HG03442 (cell line): Measurements from ENCODE around the gene PNKP.

Experiments used
- ATAC-seq: cut with Tn5 transposase; IDR thresholded peaks from one replicate; pipeline ENCODE4 v1.9.1; 2021; ENCODE audit warnings: mild to moderate bottlenecking, moderate library complexity; ENCODE audit not compliant: unreplicated experiment

The PNKP gene

DNA sequence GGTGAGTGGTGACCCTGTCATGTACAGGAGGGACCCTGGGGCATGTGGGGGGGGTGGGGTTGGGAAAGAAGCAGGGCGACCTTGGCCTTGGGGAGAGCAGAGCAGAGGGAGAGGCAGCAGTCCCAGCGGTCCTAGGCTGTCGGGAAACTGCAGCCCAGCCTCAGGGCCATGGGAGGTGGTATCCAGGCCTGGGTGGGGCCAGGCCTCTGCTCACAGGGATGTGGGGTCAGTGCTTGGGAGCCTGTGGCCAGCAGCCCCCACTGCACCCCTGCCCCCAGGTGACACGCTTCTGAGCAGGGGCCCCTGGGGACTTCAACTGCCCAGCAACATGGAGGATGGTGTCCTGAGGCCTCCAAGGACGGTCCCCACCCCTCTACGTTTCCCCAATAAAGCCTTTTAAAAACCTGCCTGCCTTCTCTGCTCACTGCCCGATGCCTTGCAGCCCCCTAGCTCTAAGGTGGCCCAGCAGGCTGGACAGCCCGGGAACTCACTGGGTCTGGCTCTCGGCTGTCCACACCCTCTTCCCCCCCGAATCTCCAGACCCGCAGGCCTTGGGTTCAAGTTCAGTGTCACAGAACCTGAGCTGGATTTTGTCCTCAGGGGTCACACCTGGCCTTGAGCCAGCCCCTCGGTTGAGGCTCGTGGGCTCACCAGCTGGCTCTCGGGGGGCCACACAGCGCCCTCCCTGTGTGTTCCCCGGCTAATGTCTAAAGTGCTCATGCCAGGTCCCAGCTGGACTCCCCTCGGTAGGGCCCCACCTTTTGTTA is 6.9 kb downstream of the PNKP start:
- ATAC-seq, result no peak

DNA sequence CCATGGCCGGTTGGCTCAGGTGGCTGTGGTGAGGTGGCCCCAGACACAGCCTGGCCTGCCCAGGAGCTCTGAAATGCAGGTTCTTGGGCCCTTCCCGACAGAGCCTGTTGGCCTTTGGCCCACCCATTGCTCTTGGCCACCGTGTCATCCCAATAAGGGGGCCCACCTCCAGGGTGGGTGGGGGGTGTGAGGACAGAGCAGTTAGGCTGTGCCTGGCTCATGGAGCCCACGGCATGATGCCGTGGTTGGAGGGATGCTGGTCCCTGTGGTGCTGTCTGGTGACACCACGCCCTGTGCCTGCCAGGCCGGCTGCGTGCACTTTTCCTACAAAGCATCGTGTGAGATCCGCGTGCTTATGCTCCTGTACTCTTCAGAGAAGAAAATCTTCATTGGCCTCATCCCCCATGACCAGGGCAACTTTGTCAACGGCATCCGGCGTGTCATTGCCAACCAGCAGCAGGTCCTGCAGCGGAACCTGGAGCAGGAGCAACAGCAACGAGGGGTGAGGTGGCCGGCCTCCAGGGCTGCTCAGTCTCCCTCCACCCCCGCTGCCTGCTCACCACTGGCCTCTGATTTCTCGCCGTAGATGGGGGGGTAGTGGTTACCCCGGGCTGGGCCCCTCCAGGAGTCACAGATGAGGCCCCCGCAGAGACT is 7.6 kb downstream of the PNKP start:
- ATAC-seq, result no peak

DNA sequence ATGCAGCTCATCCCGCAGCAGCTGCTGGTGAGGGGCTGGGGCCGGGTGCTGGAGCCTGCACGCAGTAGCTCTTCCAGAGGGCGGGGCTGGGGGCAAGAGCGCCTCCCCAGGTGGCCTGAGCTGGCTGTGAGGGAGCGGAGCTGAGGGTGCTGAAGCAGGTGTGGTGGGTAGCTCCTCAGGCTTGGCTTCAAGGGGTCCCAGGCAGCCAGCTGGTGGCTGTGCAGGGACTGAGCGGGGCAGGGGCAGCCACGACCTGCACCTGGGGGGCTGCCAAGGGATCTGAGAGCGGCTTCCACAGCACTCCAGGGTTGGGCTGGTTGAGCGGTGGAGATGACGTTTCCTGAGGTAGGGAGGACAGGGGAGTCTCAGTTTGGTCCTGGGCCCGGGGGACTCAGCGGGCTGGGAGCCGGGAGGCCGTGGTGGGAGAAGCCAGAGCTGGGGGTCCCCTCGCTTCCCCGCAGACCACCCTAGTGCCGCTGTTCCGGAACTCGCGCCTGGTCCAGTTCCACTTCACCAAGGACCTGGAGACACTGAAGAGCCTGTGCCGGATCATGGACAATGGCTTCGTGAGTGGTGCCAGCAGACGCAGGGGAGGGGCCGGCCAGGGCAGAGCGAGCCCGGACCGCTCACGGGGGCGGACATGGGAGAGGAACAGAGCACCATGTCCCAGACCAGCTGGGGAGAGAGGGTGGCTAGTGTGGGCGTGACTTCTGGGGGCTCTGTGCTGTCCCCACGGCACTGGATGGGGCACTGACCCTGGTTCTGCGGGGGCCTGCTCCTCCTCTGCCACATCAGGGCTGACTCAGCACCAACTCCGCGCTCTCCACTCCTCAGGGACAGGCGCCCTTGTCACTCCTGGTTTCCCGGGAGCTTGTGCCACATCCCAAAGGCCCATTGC is 9.0 kb downstream of the PNKP start:
- no peak for ATAC-seq

DNA sequence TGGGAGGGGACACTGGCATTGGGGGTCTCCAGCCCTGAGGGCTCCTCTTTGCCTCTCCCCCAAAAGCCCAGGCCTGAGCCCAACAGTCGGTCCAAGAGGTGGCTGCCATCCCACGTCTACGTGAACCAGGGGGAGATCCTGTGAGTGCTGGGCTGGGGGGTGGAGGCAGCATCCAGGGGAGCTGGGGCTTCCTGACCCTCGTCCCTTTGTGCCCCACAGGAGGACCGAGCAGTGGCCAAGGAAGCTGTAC is 9.6 kb downstream of the PNKP start:
- ATAC-seq, result no peak

DNA sequence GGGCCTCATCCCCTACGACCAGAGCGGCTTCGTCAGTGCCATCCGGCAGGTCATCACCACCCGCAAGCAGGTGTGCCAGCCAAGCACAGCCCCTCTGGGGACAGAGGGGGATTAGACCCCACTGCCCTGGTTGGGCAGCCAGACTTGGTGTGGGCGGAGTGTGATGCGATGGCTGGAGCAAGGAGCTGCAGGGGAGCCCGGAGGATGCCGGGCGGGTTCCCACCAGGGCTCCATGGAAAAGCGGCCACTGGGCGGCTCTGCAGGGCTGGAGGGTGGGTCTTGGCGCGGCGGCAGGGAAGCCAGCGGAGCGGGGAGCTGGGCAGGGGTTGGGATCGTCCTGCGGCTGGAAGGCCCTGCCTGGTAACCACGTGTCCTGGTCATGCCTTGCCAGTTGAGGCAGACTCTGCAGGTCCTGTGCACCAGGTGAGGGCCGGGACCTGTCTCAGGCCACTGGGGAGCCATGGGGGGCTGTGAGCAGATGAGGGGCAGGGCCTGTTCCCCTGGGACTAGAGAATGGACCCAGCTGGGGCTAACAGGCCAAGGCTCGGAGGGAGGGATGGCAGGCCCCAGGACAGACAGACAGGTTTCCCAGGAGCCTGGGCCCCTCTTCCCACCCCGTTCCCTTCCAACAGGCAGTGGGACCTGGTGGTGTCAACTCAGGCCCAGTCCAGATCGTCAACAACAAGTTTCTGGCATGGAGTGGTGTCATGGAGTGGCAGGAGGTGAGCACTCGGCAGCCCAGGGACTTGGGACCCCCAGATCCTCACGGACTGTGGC is 10.1 kb downstream of the PNKP start:
- ATAC-seq, result no peak

DNA sequence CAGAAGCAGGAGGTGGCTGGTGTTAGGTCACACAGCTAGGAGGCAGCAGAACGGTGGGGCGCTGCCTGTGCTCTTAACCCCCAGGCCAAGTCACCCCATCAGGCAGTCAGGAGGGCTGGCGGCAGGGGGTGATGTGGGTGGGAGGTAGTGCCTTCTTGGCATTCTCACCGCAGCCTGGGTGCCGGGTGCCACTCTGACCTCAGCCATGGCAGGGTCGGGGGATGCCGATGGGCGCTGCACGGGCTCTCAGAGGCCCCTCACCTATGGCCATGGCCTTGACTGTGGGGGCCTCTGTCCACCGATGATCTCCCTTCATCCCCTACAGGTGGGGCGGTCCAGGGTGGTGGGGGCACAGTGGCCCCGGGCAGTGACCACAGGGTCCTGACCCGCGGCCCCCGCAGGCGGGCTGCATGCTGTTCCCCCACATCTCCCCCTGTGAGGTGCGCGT is 10.8 kb downstream of the PNKP start:
- ATAC-seq, result no peak

DNA sequence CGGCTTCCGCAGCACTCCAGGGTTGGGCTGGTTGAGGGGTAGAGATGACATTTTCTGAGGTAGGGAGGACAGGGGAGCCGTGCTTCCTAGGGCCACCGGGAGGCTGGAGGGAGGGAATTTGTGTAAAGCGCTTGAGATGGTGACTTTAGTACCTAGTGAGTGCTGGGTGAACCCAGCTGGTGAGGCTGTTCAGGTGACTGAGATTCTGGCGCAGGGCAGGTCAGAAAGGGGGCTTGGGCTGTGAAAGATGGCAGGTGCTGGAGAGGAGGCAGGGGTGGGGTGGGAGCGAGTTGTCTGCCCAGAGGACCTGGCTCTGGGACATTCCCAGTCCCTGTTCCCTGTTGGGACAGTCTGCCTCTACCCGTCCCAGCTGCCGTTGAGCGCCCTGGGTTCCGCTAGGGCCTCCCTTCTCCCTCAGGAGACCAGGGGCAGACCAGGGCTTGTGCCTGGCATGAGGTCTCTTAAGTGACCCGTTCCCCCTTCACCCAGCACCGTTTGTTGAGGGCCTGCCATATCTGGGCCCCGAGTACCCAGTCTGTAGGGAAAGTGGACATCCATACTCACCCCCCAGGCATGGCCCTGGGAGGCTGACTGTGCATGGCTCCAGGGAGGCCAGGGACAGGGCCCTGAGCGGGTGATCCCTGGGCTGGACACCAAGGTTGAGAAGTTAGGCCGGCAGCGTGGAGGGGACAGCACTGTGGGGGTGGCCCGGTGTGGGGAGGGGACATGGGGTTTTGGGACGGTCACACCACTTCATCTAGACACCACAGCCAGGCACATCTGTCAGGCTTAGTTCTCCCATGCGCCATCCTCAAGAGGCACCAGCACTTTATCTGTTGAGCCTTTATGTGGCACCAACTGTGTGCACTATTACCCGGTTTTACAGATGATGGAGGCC is 11.5 kb downstream of the PNKP start:
- ATAC-seq, result no peak

DNA sequence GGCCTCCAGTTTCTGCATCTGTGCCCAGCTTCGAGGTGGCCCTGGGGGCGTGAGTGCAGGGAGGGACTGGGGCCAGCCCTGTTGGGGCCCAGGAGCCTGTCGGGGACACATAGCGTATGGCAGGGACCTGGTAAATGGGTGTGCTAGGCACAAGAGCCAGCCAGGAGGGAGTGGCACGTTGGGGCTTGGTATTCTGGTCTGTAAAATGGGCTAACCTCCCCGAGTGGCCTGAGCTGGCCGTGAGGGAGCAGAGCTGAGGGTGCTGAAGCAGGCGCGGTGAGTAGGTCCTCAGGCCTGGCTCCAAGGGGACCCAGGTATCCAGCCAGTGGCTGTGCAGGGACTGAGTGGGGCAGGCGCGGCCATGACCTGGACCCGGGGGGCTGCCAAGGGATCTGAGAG is 12.1 kb downstream of the PNKP start:
- no peak for ATAC-seq

DNA sequence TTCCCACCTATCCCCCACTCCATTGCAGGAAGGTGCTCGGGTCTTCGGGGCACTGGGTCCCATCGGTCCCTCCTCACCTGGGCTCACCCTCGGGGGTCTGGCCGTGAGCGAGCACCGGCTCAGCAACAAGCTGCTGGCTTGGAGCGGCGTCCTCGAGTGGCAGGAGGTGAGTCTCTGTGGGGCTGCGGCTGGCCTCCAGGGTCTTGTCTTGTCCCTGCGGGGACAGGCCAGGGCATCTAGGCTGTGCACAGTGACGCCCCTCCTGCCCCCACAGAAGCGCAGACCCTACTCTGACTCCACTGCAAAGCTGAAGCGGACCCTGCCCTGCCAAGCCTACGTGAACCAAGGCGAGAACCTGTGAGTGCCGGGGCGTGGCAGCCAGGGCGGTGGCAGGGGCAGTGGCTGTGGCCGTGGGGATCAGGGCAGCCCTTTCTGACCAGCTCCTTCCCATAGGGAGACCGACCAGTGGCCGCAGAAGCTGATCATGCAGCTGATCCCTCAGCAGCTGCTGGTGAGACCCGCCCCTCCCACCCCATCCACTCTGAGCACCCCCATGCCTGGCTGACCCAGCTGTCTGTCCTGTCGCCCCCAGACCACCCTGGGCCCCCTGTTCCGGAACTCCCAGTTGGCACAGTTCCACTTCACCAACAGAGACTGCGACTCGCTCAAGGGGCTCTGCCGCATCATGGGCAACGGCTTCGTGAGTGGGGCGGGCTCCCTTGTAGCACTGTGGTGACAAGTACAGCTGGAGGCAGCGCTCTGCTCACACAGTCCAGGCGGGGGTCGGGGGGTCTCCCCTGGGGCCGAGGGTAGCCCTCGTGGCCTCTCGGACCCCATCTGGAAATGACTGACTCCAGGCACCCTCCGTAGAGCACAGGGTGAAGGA is 12.8 kb downstream of the PNKP start:
- ATAC-seq, result no peak

DNA sequence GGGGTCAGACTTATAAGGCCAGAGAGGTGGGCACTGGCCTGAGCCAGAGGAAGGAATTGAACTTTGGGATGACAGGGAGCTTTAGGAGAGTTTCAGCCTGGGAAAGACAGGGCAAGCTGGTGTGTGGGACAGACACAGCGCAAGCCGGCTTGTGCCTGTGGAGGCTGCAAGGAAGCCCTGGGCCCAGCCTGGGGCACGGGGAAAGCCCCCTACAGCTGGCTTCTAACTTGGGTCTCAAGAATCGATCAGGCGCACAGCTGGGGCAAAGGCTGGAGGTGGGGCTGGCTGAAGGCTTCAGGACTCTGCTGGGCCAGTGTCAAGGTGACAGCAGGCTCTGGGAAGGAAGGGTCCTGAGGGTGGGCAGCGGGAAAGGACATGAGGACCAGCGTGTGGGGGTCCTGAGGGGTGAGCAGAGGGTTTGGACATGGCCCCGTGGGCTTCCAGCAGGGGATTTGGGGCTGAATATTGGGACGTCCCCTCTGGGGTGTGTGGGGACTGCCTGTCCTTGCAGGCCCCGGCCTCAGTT is 13.5 kb downstream of the PNKP start:
- ATAC-seq, result no peak

DNA sequence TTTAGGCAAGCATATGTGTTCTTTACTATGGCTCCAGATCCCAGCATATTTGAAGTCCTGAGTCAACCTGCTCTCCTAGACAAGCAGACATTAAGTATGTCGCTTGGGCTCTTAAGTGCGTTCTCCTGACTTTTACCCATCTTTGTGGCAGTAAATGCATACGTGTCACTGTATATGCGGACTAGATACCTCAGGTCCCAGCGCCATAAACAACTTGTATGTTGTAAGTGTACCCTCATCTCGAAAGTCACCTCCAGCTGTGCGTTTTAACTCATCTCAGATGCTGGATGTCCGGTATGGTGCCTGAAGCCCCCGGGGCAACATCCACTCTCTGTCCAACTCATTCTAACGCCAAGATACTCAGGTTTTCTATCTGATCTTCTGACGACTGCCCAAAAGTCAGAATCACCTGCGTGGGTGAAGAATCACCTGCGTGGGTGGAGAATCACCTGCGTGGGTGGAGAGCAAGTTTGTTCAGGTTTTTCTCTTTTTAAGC is 14.7 kb downstream of the PNKP start:
- ATAC-seq, result no peak

DNA sequence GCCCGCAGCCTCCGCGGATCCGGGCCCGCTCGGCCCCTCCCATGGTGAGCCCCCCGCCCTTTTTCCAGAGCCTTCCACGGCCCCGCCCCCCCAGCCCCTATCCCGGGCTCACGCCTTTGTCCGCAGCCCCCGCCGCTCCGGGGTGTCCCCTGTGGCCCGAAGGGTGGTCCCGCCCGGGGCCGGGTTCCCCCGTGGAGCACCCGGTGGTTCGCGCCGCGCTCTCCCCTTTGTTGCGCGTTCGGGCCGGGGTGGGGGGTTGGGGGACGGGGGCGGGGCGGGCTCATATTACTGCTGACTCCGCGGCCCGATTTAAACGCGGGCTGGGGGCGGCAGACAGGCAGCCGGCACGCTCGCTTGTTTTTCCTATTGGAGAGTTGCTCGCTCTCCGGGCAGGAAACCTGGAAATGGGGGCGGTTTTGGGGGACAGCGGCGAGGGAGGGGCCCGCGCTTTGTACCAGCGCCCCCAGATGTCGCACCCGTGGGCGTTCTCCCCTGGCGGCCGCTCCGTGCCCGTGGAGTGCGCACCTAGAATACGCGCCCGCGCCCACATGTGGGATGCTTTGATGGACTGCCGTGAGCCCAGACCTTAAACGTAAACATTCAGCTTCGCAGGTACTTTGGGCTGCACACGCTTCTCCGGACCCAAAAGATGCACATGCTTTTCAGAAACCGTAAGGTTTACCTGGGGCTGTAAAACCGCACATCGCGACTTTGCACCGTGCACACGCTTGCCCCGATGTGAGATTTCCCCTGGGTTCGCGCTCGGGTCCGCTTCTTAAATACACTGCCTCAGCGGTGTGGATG is 15.7 kb downstream of the PNKP start:
- peak; percentile 6 for ATAC-seq

DNA sequence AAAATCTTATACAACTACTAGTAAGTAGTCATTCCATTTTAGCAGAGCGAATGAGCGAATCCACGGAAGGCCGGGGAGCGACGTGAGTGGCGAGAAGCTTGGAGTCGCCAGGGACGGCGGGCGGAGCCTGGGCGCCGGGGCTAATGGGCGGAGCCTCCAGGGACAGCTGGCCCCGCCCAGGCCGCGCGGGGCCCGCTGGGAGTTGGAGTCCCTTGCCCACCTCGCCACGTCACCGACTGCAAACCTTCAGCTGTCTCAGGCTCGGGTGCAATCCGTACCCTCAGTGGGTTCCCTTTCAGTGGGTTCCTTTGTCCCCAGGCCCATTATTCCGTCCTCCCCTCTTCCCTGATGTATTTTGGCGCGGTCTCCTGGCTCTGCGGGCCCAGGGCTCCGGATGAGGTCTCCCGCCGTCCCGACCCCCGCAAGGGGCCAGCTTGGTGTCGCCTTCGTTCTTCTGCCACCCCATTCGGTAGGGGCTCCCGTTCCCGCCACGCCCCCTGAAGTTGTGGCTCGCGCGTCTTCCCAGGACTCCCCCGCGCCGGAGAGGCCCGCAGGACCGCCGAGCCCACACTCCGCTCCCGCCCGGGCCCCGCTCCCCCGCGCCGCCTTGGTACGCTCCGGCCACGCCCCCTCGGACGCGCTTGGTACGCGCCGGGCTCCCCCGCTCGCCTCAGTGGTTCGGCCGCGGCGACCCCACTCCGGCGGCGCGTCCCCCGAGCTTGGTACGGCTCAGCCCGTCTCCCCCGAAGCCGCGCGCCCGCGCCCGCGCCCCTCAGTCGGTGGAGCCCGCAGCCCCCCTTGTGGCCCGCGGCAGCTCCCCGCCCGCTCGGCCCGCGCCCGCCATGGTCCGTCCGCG is 16.7 kb downstream of the PNKP start, which contains the start of gene PTOV1:
TSS of gene PTOV1 (plus strand) at position 673 of the 856 bp plus-strand sequence.
- ATAC-seq, result peak; percentile 69

DNA sequence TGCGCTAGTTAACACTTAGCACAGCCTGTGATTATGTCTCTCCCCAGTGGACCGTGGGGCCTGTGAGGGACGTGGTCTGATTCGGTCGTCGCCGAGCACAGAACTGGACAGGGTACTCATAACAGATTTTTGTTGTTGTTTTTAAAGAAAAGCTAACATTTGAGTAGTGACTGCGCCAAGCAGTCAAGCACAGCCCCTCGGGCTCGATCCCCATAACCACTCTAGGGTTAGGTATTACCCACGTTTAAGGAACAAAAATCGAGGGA is 17.2 kb downstream of the PNKP start:
- no peak for ATAC-seq

DNA sequence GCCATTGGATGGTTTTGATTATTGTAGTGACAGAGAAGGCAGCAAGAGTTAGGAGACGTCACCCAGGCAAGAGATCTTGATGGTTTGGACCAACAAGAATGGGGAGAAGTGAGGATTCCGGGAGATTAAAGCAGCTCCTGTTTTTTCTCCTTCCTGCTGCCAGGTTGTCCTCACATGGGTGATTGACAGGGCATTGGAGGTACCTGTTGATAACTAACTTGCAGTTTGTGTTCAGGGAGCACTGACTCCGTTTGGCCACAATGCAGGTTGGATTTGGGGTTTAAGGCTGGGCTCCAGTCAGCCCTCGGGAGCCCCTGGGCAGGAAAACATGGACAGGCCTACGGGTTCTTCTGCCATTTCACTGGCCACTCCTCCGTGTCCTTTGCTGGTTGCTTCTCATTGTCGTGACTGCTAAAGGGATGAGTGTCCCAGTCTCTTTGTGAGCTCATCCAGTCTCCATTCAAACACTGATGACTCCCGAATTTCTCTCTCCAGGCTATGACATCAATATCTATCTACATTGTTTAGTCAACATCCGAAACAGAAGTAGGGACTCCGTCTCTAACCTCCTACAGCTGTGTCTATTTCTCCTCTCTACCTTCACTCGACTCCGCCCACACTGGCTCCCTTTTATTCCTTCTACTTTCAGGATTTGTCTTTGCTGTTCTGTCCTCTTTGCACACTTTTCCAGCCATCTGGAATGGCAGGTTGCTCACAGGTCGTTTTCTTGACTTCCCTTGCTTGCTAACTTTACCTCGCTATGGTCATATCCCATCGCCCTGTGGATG is 17.7 kb downstream of the PNKP start:
- no peak for ATAC-seq

DNA sequence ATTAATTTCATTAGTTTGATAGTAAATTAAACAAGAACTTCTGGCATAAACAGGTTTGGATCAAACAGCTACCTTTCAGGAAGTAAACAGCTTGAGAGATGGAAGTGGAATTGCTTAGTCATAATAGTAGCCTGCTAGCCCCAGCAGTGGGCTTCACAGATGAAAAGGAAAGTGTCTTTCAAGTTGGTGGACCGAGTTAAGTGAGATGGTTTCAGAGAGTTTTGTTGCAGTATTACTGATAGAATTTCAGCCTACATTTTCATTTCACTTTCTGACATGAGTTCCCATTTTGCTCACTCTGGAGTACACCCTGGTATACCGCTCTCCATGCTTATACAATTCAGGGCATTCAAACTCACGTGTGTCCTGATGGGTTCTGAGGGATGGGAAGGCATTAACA is 18.4 kb downstream of the PNKP start:
- ATAC-seq, result no peak
